ENCODE results near the gene GART.

DNA sequence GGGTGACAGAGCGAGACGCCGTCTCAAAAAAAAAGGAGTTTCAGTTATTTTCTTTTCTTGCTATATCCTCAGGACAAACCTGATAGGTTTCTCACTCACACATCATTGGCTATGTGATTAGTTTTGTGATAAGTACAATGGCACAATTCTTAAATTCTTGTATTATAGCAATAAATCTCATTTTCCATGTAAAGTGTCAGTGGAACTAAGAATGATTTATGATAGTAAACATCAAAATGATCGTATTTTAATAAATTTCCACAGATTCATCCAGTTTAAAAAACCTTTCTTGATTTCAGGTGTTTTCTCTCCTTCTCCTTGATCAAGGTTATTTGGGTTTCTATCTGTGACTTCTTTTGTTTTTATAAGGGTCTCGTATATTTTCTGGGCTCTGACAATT lies 53.9 kb downstream of the GART start:
- TF ChIP-seq EZH2 (IDR thresholded peaks at IDR 0.05; ENCODE audit: low read length, unreplicated experiment): no peak
- TF ChIP-seq, protein P1, sequence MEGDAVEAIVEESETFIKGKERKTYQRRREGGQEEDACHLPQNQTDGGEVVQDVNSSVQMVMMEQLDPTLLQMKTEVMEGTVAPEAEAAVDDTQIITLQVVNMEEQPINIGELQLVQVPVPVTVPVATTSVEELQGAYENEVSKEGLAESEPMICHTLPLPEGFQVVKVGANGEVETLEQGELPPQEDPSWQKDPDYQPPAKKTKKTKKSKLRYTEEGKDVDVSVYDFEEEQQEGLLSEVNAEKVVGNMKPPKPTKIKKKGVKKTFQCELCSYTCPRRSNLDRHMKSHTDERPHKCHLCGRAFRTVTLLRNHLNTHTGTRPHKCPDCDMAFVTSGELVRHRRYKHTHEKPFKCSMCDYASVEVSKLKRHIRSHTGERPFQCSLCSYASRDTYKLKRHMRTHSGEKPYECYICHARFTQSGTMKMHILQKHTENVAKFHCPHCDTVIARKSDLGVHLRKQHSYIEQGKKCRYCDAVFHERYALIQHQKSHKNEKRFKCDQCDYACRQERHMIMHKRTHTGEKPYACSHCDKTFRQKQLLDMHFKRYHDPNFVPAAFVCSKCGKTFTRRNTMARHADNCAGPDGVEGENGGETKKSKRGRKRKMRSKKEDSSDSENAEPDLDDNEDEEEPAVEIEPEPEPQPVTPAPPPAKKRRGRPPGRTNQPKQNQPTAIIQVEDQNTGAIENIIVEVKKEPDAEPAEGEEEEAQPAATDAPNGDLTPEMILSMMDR (conservative IDR thresholded peaks at IDR 0.05; ENCODE audit: low read depth, low read length): no peak

Measured in PC-3 (cell line).